HEK293 (cell line): Measurements from ENCODE around the gene IRAK2.
A peak's percentile ranks its signal among the peaks of the same experiment; 100 is the strongest.

Experiments
- CTCF ChIA-PET: fragments of 350-600 bp; formaldehyde crosslinking; extraction: SDS; loops from one replicate; lab custom pipeline; 2021; ENCODE audit warnings: antibody characterized with exemption; lab: Yijun Ruan, JAX
- POLR2A ChIA-PET: fragments of 300-600 bp; formaldehyde crosslinking; extraction: SDS; loops from one replicate; lab custom pipeline; 2020; ENCODE audit warnings: antibody characterized with exemption, inconsistent platforms; lab: Yijun Ruan, JAX
- H3K27ac ChIP-seq: fragments of 200-500 bp; sonication (Bioruptor generic); 2 replicates; pipeline ENCODE4 v1.5.1; 2014; ENCODE audit warnings: low read depth, low read length, control low read depth, inconsistent platforms; ENCODE audit errors: extremely low read depth
- H3K36me3 ChIP-seq, 2 experiments: fragments of 200-500 bp in 1 of 2; sonication (Bioruptor generic) in 1 of 2; 1 replicate in 1 of 2; 2 replicates in 1 of 2; pipeline ENCODE4 v1.5.1; 2014 to 2017; ENCODE audit warnings: inconsistent platforms in 2 of 2, low read length in 2 of 2; ENCODE audit not compliant: control insufficient read depth in 2 of 2, insufficient read depth in 1 of 2
- H3K4me1 ChIP-seq: fragments of 200-500 bp; sonication (Bioruptor generic); 2 replicates; pipeline ENCODE4 v1.5.1; 2014; ENCODE audit warnings: mild to moderate bottlenecking, low read length, inconsistent platforms; ENCODE audit not compliant: control insufficient read depth, insufficient read depth
- H3K4me3 ChIP-seq: 2 replicates; pipeline ENCODE4 v1.5.1; 2011; ENCODE audit warnings: low read depth, mild to moderate bottlenecking, control low read depth, low read length, moderate library complexity
- H3K9me3 ChIP-seq: fragments of 200-500 bp; sonication (Bioruptor generic); 2 replicates; pipeline ENCODE4 v1.5.1; 2014; ENCODE audit warnings: low read depth, low read length, inconsistent platforms; ENCODE audit not compliant: control insufficient read depth, insufficient read depth
- KLF7 ChIP-seq: fragments of 450-650 bp; formaldehyde crosslinking; IDR thresholded peaks from 2 replicates; pipeline ENCODE4 v1.5.1; 2016; ENCODE audit warnings: missing biosample characterization, missing genetic modification characterization, borderline replicate concordance
- OVOL3 ChIP-seq: fragments of 450-650 bp; formaldehyde crosslinking; IDR thresholded peaks from 2 replicates; pipeline ENCODE4 v1.5.1; 2016; ENCODE audit warnings: missing biosample characterization, missing genetic modification characterization
- PRDM10 ChIP-seq: fragments of 450-650 bp; formaldehyde crosslinking; IDR thresholded peaks from 2 replicates; pipeline ENCODE4 v1.5.1; 2016; ENCODE audit warnings: missing biosample characterization, missing genetic modification characterization
- SCRT1 ChIP-seq: fragments of 450-650 bp; formaldehyde crosslinking; IDR thresholded peaks from 2 replicates; pipeline ENCODE4 v1.5.1; 2016; ENCODE audit warnings: missing biosample characterization, missing genetic modification characterization, borderline replicate concordance
- SCRT2 ChIP-seq: fragments of 450-650 bp; formaldehyde crosslinking; IDR thresholded peaks from 2 replicates; pipeline ENCODE4 v1.5.1; 2016; ENCODE audit warnings: missing biosample characterization, missing genetic modification characterization
- ZBTB20 ChIP-seq: fragments of 450-650 bp; formaldehyde crosslinking; IDR thresholded peaks from 2 replicates; pipeline ENCODE4 v1.5.1; 2016; ENCODE audit warnings: missing biosample characterization, missing genetic modification characterization
- ZBTB7A ChIP-seq: fragments of 450-650 bp; formaldehyde crosslinking; IDR thresholded peaks from 2 replicates; pipeline ENCODE4 v1.5.1; 2016; ENCODE audit warnings: low read depth, missing biosample characterization, missing genetic modification characterization
- ZNF132 ChIP-seq: fragments of 450-650 bp; formaldehyde crosslinking; IDR thresholded peaks from 2 replicates; pipeline ENCODE4 v1.5.1; 2017; ENCODE audit warnings: missing biosample characterization, missing genetic modification characterization, borderline replicate concordance
- ZNF184 ChIP-seq: fragments of 450-650 bp; IDR thresholded peaks from 2 replicates; pipeline ENCODE4 v1.5.1; 2018; ENCODE audit warnings: missing biosample characterization, mild to moderate bottlenecking, missing genetic modification characterization
- ZNF214 ChIP-seq: fragments of 450-650 bp; formaldehyde crosslinking; IDR thresholded peaks from 2 replicates; pipeline ENCODE4 v1.5.1; 2017; ENCODE audit warnings: missing biosample characterization, mild to moderate bottlenecking, missing genetic modification characterization, borderline replicate concordance
- ZNF366 ChIP-seq: fragments of 450-650 bp; formaldehyde crosslinking; conservative IDR thresholded peaks from 2 replicates; pipeline ENCODE4 v1.5.1; 2016; ENCODE audit warnings: missing biosample characterization, missing genetic modification characterization
- ZNF391 ChIP-seq: fragments of 450-650 bp; formaldehyde crosslinking; IDR thresholded peaks from 2 replicates; pipeline ENCODE4 v1.5.1; 2016; ENCODE audit warnings: low read depth, missing biosample characterization, missing genetic modification characterization, borderline replicate concordance
- ZNF398 ChIP-seq: fragments of 450-650 bp; formaldehyde crosslinking; IDR thresholded peaks from 2 replicates; pipeline ENCODE4 v1.5.1; 2017; ENCODE audit warnings: missing biosample characterization, missing genetic modification characterization
- ZNF513 ChIP-seq: fragments of 450-650 bp; IDR thresholded peaks from 2 replicates; pipeline ENCODE4 v1.5.1; 2018; ENCODE audit warnings: missing biosample characterization, missing genetic modification characterization
- ZNF549 ChIP-seq: fragments of 450-650 bp; IDR thresholded peaks from 2 replicates; pipeline ENCODE4 v1.5.1; 2018; ENCODE audit warnings: missing biosample characterization, missing genetic modification characterization, mild to moderate bottlenecking, inconsistent platforms, moderate library complexity
- ZNF658 ChIP-seq: fragments of 450-650 bp; formaldehyde crosslinking; IDR thresholded peaks from 2 replicates; pipeline ENCODE4; 2016; ENCODE audit warnings: missing biosample characterization, missing genetic modification characterization
- ZNF707 ChIP-seq: fragments of 450-650 bp; formaldehyde crosslinking; IDR thresholded peaks from 2 replicates; pipeline ENCODE4 v1.5.1; 2016; ENCODE audit warnings: missing biosample characterization, missing genetic modification characterization
- ZNF776 ChIP-seq: fragments of 450-650 bp; formaldehyde crosslinking; IDR thresholded peaks from 2 replicates; pipeline ENCODE4 v1.5.0; 2017; ENCODE audit warnings: missing biosample characterization, missing genetic modification characterization, borderline replicate concordance
- ZNF791 ChIP-seq: fragments of 450-650 bp; formaldehyde crosslinking; IDR thresholded peaks from 2 replicates; pipeline ENCODE4 v1.5.1; 2016; ENCODE audit warnings: missing biosample characterization, missing genetic modification characterization
- ZNF843 ChIP-seq: fragments of 450-650 bp; formaldehyde crosslinking; IDR thresholded peaks from 2 replicates; pipeline ENCODE4 v1.5.1; 2016; ENCODE audit warnings: missing biosample characterization, missing genetic modification characterization
- TF ChIP-seq, protein P1 (sequence below): fragments of 450-650 bp; formaldehyde crosslinking; IDR thresholded peaks from 2 replicates; pipeline ENCODE4 v1.5.1; 2016; ENCODE audit warnings: missing biosample characterization, missing genetic modification characterization

Gene IRAK2

GRCh38 chr3:10115326-10116137 is 49.2 kb upstream of the IRAK2 start, which contains the start of gene BRK1 (continued):
- peak; percentile 16; the same call in 1 of the 2 replicates for TF ChIP-seq ZNF184 (tag by site-specific recombination)
- 0 out of 2 replicates have a peak, but pooled peaks have one; percentile 31 for TF ChIP-seq ZNF391 (tag by site-specific recombination)

- H3K4me3 ChIP-seq, result peak overlapping the region; percentile 88
- H3K27ac ChIP-seq, result no peak overlapping the region; the same call in 1 of the 2 replicates
- H3K4me1 ChIP-seq, result peaks cover 6% of the 10 kb centered on the region; the same call in 1 of the 2 replicates
- CTCF ChIA-PET, result interaction anchor here (0.6 kb wide), 1 partner anchor 48 kb away, joined by 5 read pairs; no protein-coding TSS in a partner anchor
- H3K36me3 ChIP-seq, result peaks cover 10 to 19% of the 10 kb centered on the region in 2 experiments; a peak in 2 of 3 replicates
- no peaks in the 10 kb centered on the region for H3K9me3 ChIP-seq
- POLR2A ChIA-PET, result interaction anchor here (1.1 to 1.9 kb wide), 2 partner anchors 26 to 32 kb away, joined by 7 to 9 read pairs; partner anchors contain the start of gene VHL
- TF ChIP-seq PRDM10 (tag by site-specific recombination) (peak; percentile 50; the same call in 1 of the 2 replicates), ZNF366 (tag by site-specific recombination) (peak; percentile 41; the same call in 1 of the 2 replicates), ZNF214 (tag by site-specific recombination) (no peak), ZBTB20 (tag by site-specific recombination) (peak; percentile 81; the same call in 1 of the 2 replicates), OVOL3 (tag by site-specific recombination) (no peak), ZNF791 (tag by site-specific recombination) (no peak), ZNF391 (tag by site-specific recombination) (no peak), ZNF132 (no peak), ZNF398 (peak; percentile 18; the same call in 1 of the 2 replicates)
- TF ChIP-seq, protein P1, sequence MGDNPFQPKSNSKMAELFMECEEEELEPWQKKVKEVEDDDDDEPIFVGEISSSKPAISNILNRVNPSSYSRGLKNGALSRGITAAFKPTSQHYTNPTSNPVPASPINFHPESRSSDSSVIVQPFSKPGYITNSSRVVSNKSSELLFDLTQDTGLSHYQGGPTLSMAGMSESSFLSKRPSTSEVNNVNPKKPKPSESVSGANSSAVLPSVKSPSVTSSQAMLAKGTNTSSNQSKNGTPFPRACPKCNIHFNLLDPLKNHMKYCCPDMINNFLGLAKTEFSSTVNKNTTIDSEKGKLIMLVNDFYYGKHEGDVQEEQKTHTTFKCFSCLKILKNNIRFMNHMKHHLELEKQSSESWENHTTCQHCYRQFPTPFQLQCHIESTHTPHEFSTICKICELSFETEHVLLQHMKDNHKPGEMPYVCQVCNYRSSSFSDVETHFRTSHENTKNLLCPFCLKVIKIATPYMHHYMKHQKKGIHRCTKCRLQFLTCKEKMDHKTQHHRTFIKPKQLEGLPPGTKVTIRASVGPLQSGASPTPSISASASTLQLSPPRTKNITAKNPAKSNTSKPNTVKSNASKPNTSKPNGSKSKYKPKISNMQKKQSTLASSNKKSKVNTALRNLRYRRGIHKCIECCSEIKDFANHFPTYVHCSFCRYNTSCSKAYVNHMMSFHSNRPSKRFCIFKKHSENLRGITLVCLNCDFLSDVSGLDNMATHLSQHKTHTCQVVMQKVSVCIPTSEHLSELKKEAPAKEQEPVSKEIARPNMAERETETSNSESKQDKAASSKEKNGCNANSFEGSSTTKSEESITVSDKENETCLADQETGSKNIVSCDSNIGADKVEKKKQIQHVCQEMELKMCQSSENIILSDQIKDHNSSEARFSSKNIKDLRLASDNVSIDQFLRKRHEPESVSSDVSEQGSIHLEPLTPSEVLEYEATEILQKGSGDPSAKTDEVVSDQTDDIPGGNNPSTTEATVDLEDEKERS (tag by site-specific recombination), result no peak
Measured at GRCh38 chr3:10116138-10116460, 48.6 kb upstream of the IRAK2 start.

DNA sequence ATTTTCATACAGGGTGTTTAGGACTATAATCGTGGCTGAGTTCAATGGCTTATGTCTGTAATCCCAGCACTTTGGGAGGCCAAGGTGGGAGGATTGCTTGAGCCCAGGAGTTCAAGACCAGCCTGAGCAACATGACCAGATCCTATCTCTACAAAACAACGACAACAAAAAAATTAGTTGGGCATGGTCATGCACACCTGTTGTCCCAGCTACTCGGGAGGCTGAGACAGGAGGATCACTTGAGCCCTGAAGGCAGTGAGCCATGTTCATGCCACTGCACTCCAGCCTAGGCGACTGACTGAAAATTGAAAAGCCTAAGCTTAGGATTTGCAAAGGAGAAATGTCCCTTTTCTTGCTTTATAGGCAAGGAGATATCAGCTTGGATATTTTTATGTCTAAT is 47.8 kb upstream of the IRAK2 start:
- POLR2A ChIA-PET, result interaction anchor here (0.7 to 1.9 kb wide), 3 partner anchors 25 to 116 kb away, joined by 6 to 9 read pairs (median 7); partner anchors contain the start of gene VHL

More for the DNA sequence above, 47.8 kb upstream of the IRAK2 start:
- H3K9me3 ChIP-seq, result no peaks in the 10 kb centered on the region
- H3K36me3 ChIP-seq, result peaks cover 11 to 22% of the 10 kb centered on the region in 2 experiments; a peak in 2 of 3 replicates
- CTCF ChIA-PET, result interaction anchor here (0.5 to 1.5 kb wide), 2 partner anchors 15 to 215 kb away, joined by 3 to 5 read pairs; no protein-coding TSS in a partner anchor
- peaks cover 6% of the 10 kb centered on the region; the same call in 1 of the 2 replicates for H3K4me1 ChIP-seq
- no peak overlapping the region for H3K27ac ChIP-seq
- TF ChIP-seq ZNF658 (tag by site-specific recombination), result no peak
- no peak for TF ChIP-seq ZNF843 (tag by site-specific recombination)
- no peak for TF ChIP-seq ZNF707 (tag by site-specific recombination)
- no peak for TF ChIP-seq ZBTB7A (tag by site-specific recombination)
- TF ChIP-seq KLF7 (tag by site-specific recombination), result no peak
- TF ChIP-seq ZNF513 (tag by site-specific recombination), result no peak
- peak; percentile 72 for TF ChIP-seq SCRT2 (tag by site-specific recombination)
- peak; percentile 64; the same call in 1 of the 2 replicates for TF ChIP-seq SCRT1 (tag by site-specific recombination)
- TF ChIP-seq ZNF776, result no peak
- no peak for TF ChIP-seq ZNF549 (tag by site-specific recombination)
- H3K4me3 ChIP-seq, result no peak overlapping the region
